ENCODE data around the gene STOM. TPM values are rescaled to one million over a fixed set of nuclear protein-coding genes. Genes with fewer than 3 reads are reported as not detected.

The STOM gene
- total and polyA plus RNA-seq, 2 of the 8 experiments (the other 6 are each of a cell fraction or from before 2014, with no cell fraction given) = 25.2 to 60.4 TPM

DNA sequence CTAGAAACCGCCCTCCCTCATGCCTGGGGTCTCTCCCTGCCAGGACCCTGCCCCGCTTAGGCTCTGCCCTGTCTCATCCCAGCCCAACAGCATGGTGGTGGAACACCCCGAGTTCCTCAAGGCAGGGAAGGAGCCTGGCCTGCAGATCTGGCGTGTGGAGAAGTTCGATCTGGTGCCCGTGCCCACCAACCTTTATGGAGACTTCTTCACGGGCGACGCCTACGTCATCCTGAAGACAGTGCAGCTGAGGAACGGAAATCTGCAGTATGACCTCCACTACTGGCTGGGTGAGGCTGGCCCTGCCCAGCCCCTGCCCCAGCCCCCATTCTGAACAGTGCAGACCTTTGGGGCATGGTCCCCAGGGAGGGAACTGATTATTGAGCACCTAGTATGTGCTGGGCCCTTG lies 68.2 kb downstream of the STOM start:
- DNase-seq (ENCODE audit: low read depth in 1 of 2, low spot score in 2 of 2) (no peak), FAIRE-seq (no peak)
- WGBS, 2 experiments (ENCODE audit: extremely low coverage in 1 of 2, insufficient coverage in 1 of 2, insufficient read length in 1 of 2, insufficient replicate concordance in 2 of 2, low coverage in 1 of 2, low lambda C conversion rate in 2 of 2, missing lambda C conversion rate in 1 of 2) = 86% methylated on average over 11 of the region's 11 CpGs; no CpG with 5 or more reads in 1 of the 2 experiments
- H2BK120ac ChIP-seq (replicated peaks; ENCODE audit: low read depth, low read length) = no peak overlapping the region
- H3K4me2 ChIP-seq (ENCODE audit: insufficient read depth in 1 of 2, low read depth in 2 of 2, low read length in 2 of 2) = no peak overlapping the region
- no peak overlapping the region for H3K4ac ChIP-seq (replicated peaks; ENCODE audit: insufficient read length, low read depth, low read length)
- no peak overlapping the region for H3K56ac ChIP-seq (replicated peaks; ENCODE audit: insufficient read length, low read depth, low read length)
- H2AK5ac ChIP-seq (ENCODE audit: low read depth, low read length) = no peak overlapping the region
- H3K4me3 ChIP-seq (ENCODE audit: extremely low read depth in 1 of 4, insufficient read depth in 2 of 4, low read depth in 3 of 4, low read length in 4 of 4) = no peak overlapping the region
- no peak overlapping the region for H2AFZ ChIP-seq (ENCODE audit: low read length)
- H3K23ac ChIP-seq (ENCODE audit: insufficient read length) = no peak overlapping the region
- H3K18ac ChIP-seq (ENCODE audit: extremely low read depth, low read length) = no peak overlapping the region
- no peaks in the 10 kb centered on the region for H3K79me1 ChIP-seq (ENCODE audit: low read depth, low read length)
- H3K27me3 ChIP-seq (replicated peaks in 1 of 4; ENCODE audit: control insufficient read depth in 3 of 4, extremely low read depth in 1 of 4, insufficient read depth in 3 of 4, low read length in 3 of 4) = peaks cover 5 to 20% (median 14%) of the 10 kb centered on the region in 4 experiments
- H3K9ac ChIP-seq (replicated peaks in 1 of 4; ENCODE audit: extremely low read depth in 1 of 4, low read depth in 3 of 4, low read length in 3 of 4) = no peak overlapping the region
- no peaks in the 10 kb centered on the region for H3K9me3 ChIP-seq (ENCODE audit: insufficient read depth in 2 of 2, low read depth in 1 of 2, low read length in 1 of 2)
- ChIA-PET CTCF (ENCODE audit: partially characterized antibody) (interaction anchor here (1.0 to 1.6 kb wide), 3 partner anchors 18 to 90 kb away, joined by 3 to 7 read pairs (median 4); no protein-coding TSS in a partner anchor), POLR2A (ENCODE audit: partially characterized antibody) (no interaction called here)
- no peaks in the 10 kb centered on the region for H3K79me2 ChIP-seq (ENCODE audit: control insufficient read depth in 1 of 2, insufficient read depth in 2 of 2, low read length in 2 of 2)
- H2BK5ac ChIP-seq (ENCODE audit: low read depth, low read length) = no peak overlapping the region
- peaks cover 9% of the 10 kb centered on the region; the same call in 1 of the 2 replicates for H3K23me2 ChIP-seq (ENCODE audit: low read depth, low read length)
- peaks cover 6 to 24% (median 15%) of the 10 kb centered on the region in 4 experiments for H3K4me1 ChIP-seq (replicated peaks in 1 of 4; ENCODE audit: control insufficient read depth in 3 of 4, insufficient read depth in 4 of 4, low read length in 3 of 4)
- H2BK15ac ChIP-seq (ENCODE audit: low read length) = no peak overlapping the region
- no peak overlapping the region for H3K14ac ChIP-seq (ENCODE audit: insufficient read length)
- H4K8ac ChIP-seq (ENCODE audit: extremely low read depth, insufficient read depth, low read length) = no peak overlapping the region
- no peak overlapping the region for H3K27ac ChIP-seq (ENCODE audit: low read depth, low read length)
- H4K20me1 ChIP-seq (replicated peaks in 1 of 2; ENCODE audit: control insufficient read depth in 1 of 2, insufficient read depth in 2 of 2, low read length in 2 of 2) = peaks cover 3 to 7% of the 10 kb centered on the region in 2 experiments
- no peaks in the 10 kb centered on the region; a peak in 2 of 8 replicates for H3K36me3 ChIP-seq (ENCODE audit: control insufficient read depth in 2 of 4, insufficient read depth in 4 of 4, low read length in 3 of 4)
- no peak overlapping the region for H2BK20ac ChIP-seq (ENCODE audit: low read length)
- H4K91ac ChIP-seq (replicated peaks; ENCODE audit: insufficient read length, low read length) = no peak overlapping the region
- no peak overlapping the region for H2BK12ac ChIP-seq (ENCODE audit: low read depth, low read length)
- no peak overlapping the region for H4K5ac ChIP-seq (ENCODE audit: insufficient read length, low read depth, low read length)
- TF ChIP-seq SP1 (IDR thresholded peaks at IDR 0.05; ENCODE audit: low read depth, low read length) (no peak), JUN (IDR thresholded peaks at IDR 0.05; ENCODE audit: low read depth, low read length) (no peak), SP2 (IDR thresholded peaks at IDR 0.05; ENCODE audit: low read length) (no peak), CTBP2 (IDR thresholded peaks at IDR 0.05; ENCODE audit: borderline replicate concordance, insufficient read depth, insufficient read length, low read length) (no peak), ZNF274 (IDR thresholded peaks at IDR 0.05; ENCODE audit: borderline replicate concordance, extremely low read depth, low read length) (no peak), POLR2AphosphoS5 (IDR thresholded peaks at IDR 0.05; ENCODE audit: low read depth, low read length) (no peak), RBBP5 (IDR thresholded peaks at IDR 0.05; ENCODE audit: borderline replicate concordance, low read depth, low read length) (no peak), FOSL1 (IDR thresholded peaks at IDR 0.05; ENCODE audit: insufficient read depth, low read depth, low read length) (no peak), PHF8 (conservative IDR thresholded peaks at IDR 0.05; ENCODE audit: low read depth, low read length) (no peak), CHD2 (IDR thresholded peaks at IDR 0.05; ENCODE audit: low read length) (no peak), GTF2F1 (IDR thresholded peaks at IDR 0.05; ENCODE audit: borderline replicate concordance, low read depth, low read length) (no peak), RXRA (IDR thresholded peaks at IDR 0.05; ENCODE audit: insufficient read depth, low read depth, low read length) (no peak), HDAC2 (IDR thresholded peaks at IDR 0.05; ENCODE audit: borderline replicate concordance in 1 of 2, low read depth in 2 of 2, low read length in 2 of 2) (no peak)
- TF ChIP-seq, protein P1, sequence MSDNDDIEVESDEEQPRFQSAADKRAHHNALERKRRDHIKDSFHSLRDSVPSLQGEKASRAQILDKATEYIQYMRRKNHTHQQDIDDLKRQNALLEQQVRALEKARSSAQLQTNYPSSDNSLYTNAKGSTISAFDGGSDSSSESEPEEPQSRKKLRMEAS (IDR thresholded peaks at IDR 0.05) = no peak
